C4-2B (cell line): ENCODE results near the gene PHLDB3.

ENCODE experiments used
- H3K27ac ChIP-seq: fragments of 450-650 bp; 2 replicates; pipeline ENCODE4 v1.5.1; 2017
- CTCF ChIP-seq: fragments of 450-650 bp; conservative IDR thresholded peaks from 2 replicates; pipeline ENCODE4 v1.5.1; 2017; ENCODE audit warnings: mild to moderate bottlenecking
- ZFX ChIP-seq: fragments of 450-650 bp; IDR thresholded peaks from 2 replicates; pipeline ENCODE4 v1.6.1; 2017

Gene PHLDB3

GRCh38 chr19:43545981-43546380 lies 41.4 kb upstream of the PHLDB3 start:
- TF ChIP-seq ZFX, result no peak
- no peak for TF ChIP-seq CTCF
- no peak overlapping the region for H3K27ac ChIP-seq

- no peak for TF ChIP-seq ZFX
- TF ChIP-seq CTCF, result no peak
- no peak overlapping the region for H3K27ac ChIP-seq
Measured at GRCh38 chr19:43545276-43545675, 40.7 kb upstream of the PHLDB3 start.

- TF ChIP-seq CTCF, result no peak
- no peak for TF ChIP-seq ZFX
- no peak overlapping the region for H3K27ac ChIP-seq
Measured at GRCh38 chr19:43544077-43544476, 39.5 kb upstream of the PHLDB3 start.

DNA sequence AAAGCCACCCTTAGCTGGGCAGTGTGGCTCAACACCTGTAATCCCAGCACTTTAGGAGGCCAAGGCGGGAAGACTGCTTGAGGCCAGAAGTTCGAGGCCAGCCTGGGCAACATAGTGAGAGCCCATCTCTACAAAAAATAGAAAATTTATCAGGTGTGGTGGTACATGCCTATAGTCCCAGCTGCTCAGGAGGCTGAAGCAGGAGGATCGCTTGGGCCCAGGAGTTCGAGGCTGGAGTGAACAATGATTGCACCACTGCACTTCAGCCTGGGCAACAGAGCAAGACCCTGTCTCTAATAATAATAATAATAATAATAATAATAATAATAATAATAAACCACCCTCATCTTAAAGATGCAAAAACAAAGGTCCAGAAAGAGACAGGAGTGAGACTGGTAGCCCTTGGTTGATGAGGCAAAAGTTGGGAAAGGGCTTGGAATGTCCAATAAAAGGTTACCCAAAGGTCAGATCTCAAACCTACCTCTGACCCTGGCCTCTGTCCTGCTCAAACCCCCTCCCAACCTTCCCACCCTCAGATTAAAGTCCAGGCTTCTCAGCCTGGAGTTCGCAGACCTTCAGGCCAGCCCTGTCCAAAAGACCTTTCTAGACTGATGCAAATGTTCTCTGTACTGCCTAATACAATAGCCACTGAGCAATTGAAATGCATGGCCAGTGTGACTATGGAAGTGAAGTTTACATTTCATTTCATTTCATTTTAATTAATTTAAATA lies 37.5 kb upstream of the PHLDB3 start:
- no peak for TF ChIP-seq CTCF
- TF ChIP-seq ZFX, result no peak
- H3K27ac ChIP-seq, result no peak overlapping the region

- H3K27ac ChIP-seq, result no peak overlapping the region
- no peak for TF ChIP-seq CTCF
- TF ChIP-seq ZFX, result no peak
Measured at GRCh38 chr19:43540381-43540780, 35.8 kb upstream of the PHLDB3 start.

- no peak overlapping the region for H3K27ac ChIP-seq
- TF ChIP-seq CTCF (no peak), ZFX (no peak)
Measured at GRCh38 chr19:43538922-43539321, 34.4 kb upstream of the PHLDB3 start.

DNA sequence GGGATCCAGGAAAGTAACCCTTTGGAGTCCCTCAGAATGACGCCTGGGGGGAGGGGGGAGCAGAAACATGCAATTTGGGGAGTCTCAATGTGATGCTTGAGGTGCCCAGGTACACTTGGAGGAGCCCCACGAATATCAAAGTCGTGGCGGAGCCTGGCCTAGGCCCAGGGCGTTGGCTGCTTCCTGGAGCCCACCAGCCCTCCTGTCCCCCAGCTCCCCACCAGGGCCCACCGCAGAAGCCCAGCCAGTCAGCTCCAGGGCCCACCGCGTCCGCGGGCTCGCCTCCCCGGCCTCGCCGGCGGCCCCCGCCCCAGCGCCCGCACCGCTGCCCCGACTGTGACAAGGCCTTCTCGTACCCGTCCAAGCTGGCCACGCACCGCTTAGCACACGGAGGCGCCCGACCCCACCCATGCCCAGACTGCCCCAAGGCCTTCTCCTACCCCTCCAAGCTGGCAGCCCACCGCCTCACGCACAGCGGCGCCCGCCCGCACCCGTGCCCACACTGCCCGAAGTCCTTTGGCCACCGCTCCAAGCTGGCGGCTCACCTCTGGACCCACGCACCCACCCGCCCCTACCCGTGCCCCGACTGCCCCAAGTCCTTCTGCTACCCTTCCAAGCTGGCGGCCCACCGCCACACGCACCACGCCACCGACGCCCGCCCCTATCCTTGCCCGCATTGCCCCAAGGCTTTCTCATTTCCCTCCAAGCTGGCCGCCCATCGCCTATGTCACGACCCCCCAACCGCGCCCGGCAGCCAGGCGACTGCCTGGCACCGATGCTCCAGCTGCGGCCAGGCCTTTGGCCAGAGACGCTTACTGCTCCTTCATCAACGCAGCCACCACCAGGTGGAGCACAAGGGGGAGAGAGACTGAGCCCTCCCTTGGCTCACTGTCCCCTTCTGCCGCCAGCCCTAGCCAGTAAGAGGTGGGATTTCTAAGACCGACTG lies 30.5 kb upstream of the PHLDB3 start:
- TF ChIP-seq ZFX (no peak), CTCF (no peak; the same call in 1 of the 2 replicates)
- no peak overlapping the region for H3K27ac ChIP-seq
